ENCODE measurements around the gene DENND2A.

DNA sequence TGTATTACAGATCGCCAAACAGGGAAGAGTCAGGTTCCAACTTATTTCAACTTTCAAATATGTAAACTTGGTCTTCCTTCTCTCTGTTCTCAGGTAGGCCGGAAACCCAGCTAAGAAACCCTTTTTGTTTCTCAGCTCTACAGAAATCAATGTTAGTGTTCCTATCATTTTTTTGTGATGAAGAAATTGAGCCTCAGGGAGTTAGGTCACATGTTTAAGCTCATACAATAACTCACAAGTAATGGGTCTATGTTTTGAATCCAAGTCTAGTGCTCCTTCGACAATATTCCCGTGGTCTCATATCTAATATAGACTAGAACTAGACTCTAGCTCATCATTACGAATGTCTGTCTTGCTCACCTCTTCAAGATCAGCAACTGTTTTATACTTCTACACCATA, 22.3 kb downstream of the DENND2A start:
- TF ChIP-seq, protein P1, sequence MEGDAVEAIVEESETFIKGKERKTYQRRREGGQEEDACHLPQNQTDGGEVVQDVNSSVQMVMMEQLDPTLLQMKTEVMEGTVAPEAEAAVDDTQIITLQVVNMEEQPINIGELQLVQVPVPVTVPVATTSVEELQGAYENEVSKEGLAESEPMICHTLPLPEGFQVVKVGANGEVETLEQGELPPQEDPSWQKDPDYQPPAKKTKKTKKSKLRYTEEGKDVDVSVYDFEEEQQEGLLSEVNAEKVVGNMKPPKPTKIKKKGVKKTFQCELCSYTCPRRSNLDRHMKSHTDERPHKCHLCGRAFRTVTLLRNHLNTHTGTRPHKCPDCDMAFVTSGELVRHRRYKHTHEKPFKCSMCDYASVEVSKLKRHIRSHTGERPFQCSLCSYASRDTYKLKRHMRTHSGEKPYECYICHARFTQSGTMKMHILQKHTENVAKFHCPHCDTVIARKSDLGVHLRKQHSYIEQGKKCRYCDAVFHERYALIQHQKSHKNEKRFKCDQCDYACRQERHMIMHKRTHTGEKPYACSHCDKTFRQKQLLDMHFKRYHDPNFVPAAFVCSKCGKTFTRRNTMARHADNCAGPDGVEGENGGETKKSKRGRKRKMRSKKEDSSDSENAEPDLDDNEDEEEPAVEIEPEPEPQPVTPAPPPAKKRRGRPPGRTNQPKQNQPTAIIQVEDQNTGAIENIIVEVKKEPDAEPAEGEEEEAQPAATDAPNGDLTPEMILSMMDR (IDR thresholded peaks at IDR 0.05 in 8 of 11, conservative IDR thresholded peaks at IDR 0.05 in 3 of 11), result no peak
- TF ChIP-seq POLR2A (IDR thresholded peaks at IDR 0.05), result no peak

All from spleen (tissue), 7 donors.